GM18868 (cell line): ENCODE results near the gene EFCC1.

ENCODE experiments used
- ATAC-seq: cut with Tn5 transposase; IDR thresholded peaks from one replicate; pipeline ENCODE4 v1.9.1; 2021; ENCODE audit warnings: mild to moderate bottlenecking, moderate library complexity; ENCODE audit not compliant: unreplicated experiment

EFCC1 gene

GRCh38 chr3:129014148-129014547 is 13.0 kb downstream of the EFCC1 start:
- no peak for ATAC-seq

GRCh38 chr3:129014793-129015345 is 13.8 kb downstream of the EFCC1 start:
- ATAC-seq = no peak

- no peak for ATAC-seq
These were observed 14.4 kb downstream of the EFCC1 start for GRCh38 chr3:129015388-129016105.

- ATAC-seq = peak; percentile 79
These were observed 15.2 kb downstream of the EFCC1 start for GRCh38 chr3:129016356-129016719.

GRCh38 chr3:129016720-129017483 is 15.8 kb downstream of the EFCC1 start:
- no peak for ATAC-seq

- no peak for ATAC-seq
These were observed 16.4 kb downstream of the EFCC1 start for GRCh38 chr3:129017484-129017899.

- ATAC-seq = no peak
These were observed 17.2 kb downstream of the EFCC1 start for GRCh38 chr3:129018271-129018670.

GRCh38 chr3:129018751-129019150 is 17.6 kb downstream of the EFCC1 start:
- no peak for ATAC-seq

- no peak for ATAC-seq
These were observed 18.2 kb downstream of the EFCC1 start for GRCh38 chr3:129019266-129019665.

- ATAC-seq = no peak
These were observed 19.6 kb downstream of the EFCC1 start for GRCh38 chr3:129020691-129021090.

- no peak for ATAC-seq
These were observed 20.0 kb downstream of the EFCC1 start for GRCh38 chr3:129021140-129021551.

GRCh38 chr3:129022114-129023007 is 21.3 kb downstream of the EFCC1 start:
- ATAC-seq = no peak

- no peak for ATAC-seq
These were observed 21.9 kb downstream of the EFCC1 start for GRCh38 chr3:129023008-129023358.

GRCh38 chr3:129023909-129024308 is 22.8 kb downstream of the EFCC1 start:
- ATAC-seq = no peak

GRCh38 chr3:129025108-129025507 is 24.0 kb downstream of the EFCC1 start:
- no peak for ATAC-seq

- ATAC-seq = no peak
These were observed 24.8 kb downstream of the EFCC1 start for GRCh38 chr3:129025691-129026435.

- peak; percentile 99 for ATAC-seq
These were observed 25.8 kb downstream of the EFCC1 start for GRCh38 chr3:129026728-129027543.

- no peak for ATAC-seq
These were observed 26.4 kb downstream of the EFCC1 start for GRCh38 chr3:129027544-129027880.

- no peak for ATAC-seq
These were observed 27.8 kb downstream of the EFCC1 start for GRCh38 chr3:129028866-129029265.

GRCh38 chr3:129030611-129031010 is 29.5 kb downstream of the EFCC1 start:
- no peak for ATAC-seq
